ENCODE data around the gene EXOC3. TPM values are rescaled to one million over a fixed set of nuclear protein-coding genes. Genes with fewer than 3 reads are reported as not detected.
"Not testable (repeated sequence)": the region's sequence is repeated elsewhere in the genome, so short reads cannot be mapped to it uniquely, and the experiment has no call there.

Gene EXOC3
- total RNA-seq, 1 experiment from 2014 or later, result 16.7 TPM

DNA sequence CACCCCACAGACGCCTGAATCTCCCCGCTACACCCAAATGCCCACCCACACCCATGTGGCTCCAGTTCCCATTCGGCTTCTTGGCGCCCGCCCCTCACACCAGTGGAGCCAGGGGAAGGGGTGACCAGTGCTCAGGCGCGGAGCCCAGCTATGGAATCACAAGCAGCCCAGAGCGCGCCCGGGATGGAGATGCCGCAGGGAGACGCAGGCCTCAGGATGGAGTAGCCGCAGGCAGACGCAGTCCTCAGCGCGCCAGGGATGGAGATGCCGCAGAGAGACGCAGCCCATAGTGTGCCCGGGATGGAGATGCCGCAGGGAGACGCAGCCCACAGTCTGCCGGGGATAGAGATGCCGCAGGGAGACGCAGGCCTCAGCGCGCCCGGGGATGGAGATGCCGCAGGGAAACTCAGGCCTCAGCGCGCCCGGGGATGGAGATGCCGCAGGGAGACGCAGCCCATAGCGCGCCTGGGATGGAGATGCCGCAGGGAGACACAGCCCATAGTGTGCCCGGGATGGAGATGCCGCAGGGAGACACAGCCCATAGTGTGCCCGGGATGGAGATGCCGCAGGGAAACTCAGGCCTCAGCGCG is 65.1 kb downstream of the EXOC3 start:
- in situ Hi-C loops (cut with HindIII; ENCODE audit: low sequenced_read_pairs); DNase-seq (ENCODE audit: low spot score): not testable (repeated sequence)

- in situ Hi-C loops (cut with HindIII; ENCODE audit: low sequenced_read_pairs), result no loop called here
- DNase-seq (ENCODE audit: low spot score), result peak; percentile 14
Measured at GRCh38 chr5:509611-510185, 66.7 kb downstream of the EXOC3 start.

DNA sequence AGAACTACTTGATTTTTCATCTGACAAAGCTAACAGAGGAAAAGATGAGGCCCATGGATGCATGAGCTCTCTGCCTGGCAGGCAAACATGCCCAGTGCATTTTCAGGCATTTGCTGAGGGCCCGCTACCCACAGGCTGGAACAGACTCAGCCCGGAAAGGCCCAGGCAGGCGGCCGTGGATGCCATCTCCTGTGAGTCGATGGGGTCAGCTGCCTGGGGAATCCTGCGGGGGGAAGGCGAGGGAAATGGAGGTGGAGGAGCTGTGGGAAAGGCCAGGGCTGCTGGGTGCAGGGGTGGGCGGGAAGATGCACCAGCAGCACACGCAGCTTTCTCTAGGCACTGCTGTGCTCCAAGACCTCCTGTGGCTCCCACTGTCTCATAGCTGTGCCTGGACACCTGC is 67.5 kb downstream of the EXOC3 start:
- in situ Hi-C loops (cut with HindIII; ENCODE audit: low sequenced_read_pairs), result no loop called here
- DNase-seq (ENCODE audit: low spot score), result no peak

DNA sequence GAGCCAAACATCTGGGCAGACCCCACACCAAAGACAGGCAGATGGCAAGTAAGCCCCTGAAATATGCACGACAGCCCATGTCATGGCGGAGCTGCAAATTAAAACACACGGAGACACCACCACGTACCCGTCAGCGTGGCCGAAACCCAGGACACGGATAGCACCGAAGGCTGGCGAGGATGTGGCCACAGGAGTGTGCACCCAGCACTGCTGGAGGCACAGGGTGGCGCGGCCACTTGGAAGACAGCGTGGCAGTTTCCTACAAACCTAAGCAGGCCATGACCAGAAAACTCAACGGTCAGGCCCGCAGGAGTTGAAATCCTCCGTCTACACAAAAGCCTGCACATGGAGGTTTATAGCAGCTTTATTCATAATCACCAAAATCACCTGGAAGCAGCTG is 68.5 kb downstream of the EXOC3 start:
- DNase-seq (ENCODE audit: low spot score), result no peak
- in situ Hi-C loops (cut with HindIII; ENCODE audit: low sequenced_read_pairs), result no loop called here

- in situ Hi-C loops (cut with HindIII; ENCODE audit: low sequenced_read_pairs), result no loop called here
- no peak for DNase-seq (ENCODE audit: low spot score)
Measured at GRCh38 chr5:513216-514100, 70.5 kb downstream of the EXOC3 start.

GRCh38 chr5:514101-514485 is 71.1 kb downstream of the EXOC3 start:
- in situ Hi-C loops (cut with HindIII; ENCODE audit: low sequenced_read_pairs), result no loop called here

DNA sequence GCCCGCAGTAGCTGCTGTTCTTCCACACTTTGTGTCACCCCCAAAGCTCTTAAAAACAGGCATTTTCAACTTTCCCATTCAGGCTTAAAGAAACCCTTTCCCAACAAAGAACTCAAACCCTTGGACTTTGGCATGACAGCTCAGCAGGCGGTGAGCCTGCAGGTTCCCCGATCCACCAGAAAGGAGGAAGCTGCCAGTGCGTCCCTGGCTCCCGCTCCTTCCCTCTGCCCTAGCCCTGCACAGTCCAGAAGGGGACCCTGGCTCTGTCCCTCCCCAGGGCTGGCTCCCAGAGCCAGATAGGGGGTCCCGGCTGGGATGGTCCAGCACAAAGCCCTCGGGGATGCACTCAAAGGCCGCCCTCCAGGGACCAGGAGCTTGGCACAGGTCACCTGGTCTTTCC is 71.7 kb downstream of the EXOC3 start:
- peak; percentile 17 for DNase-seq (ENCODE audit: low spot score)
- in situ Hi-C loops (cut with HindIII; ENCODE audit: low sequenced_read_pairs), result no loop called here

More at GRCh38 chr5:514101-514485, 71.1 kb downstream of the EXOC3 start:
- DNase-seq (ENCODE audit: low spot score), result no peak

- in situ Hi-C loops (cut with HindIII; ENCODE audit: low sequenced_read_pairs), result no loop called here
- peak; percentile 76 for DNase-seq (ENCODE audit: low spot score)
Measured at GRCh38 chr5:515273-515836, 72.4 kb downstream of the EXOC3 start.

GRCh38 chr5:516338-516925 is 73.5 kb downstream of the EXOC3 start:
- in situ Hi-C loops (cut with HindIII; ENCODE audit: low sequenced_read_pairs), result no loop called here
- peak; percentile 87 for DNase-seq (ENCODE audit: low spot score)

Other genes with a start within 250 kb of the EXOC3 start
- gene CCDC127, start 225.0 kb upstream of the EXOC3 start, total RNA-seq (2014; rRNA removed; shearing (Covaris generic)), result 3.5 and 5.8 TPM in 2 replicates
- 210 and 223 TPM in 2 replicates for gene SDHA, start 224.9 kb upstream of the EXOC3 start, total RNA-seq (2014; rRNA removed; shearing (Covaris generic))
- gene PDCD6, start 171.5 kb upstream of the EXOC3 start, total RNA-seq (2014; rRNA removed; shearing (Covaris generic)), result 122 and 132 TPM in 2 replicates
- 0.24 and 2.5 TPM in 2 replicates for gene AHRR, start 121.5 kb upstream of the EXOC3 start, total RNA-seq (2014; rRNA removed; shearing (Covaris generic))
- gene SLC9A3, start 81.3 kb downstream of the EXOC3 start, total RNA-seq (2014; rRNA removed; shearing (Covaris generic)), result 3.6 and 5.1 TPM in 2 replicates
- 13.9 and 14.5 TPM in 2 replicates for gene CEP72, start 169.2 kb downstream of the EXOC3 start, total RNA-seq (2014; rRNA removed; shearing (Covaris generic))